IPS-20b (cell line): ENCODE data around the gene SSH2.
"Not testable (repeated sequence)": the region's sequence is repeated elsewhere in the genome, so short reads cannot be mapped to it uniquely, and the experiment has no call there.

Source experiments
- H3K27ac ChIP-seq: one replicate; pipeline ENCODE4 v1.5.1; 2013; ENCODE audit warnings: low read length
- H3K27me3 ChIP-seq: 2 replicates; pipeline ENCODE4 v1.6.1; 2013; ENCODE audit warnings: mild to moderate bottlenecking, low read length, inconsistent platforms; ENCODE audit not compliant: insufficient read depth
- H3K36me3 ChIP-seq: 2 replicates; pipeline ENCODE4 v1.6.1; 2013; ENCODE audit warnings: low read depth, mild to moderate bottlenecking, inconsistent platforms, low read length, moderate library complexity; ENCODE audit not compliant: insufficient read depth
- H3K4me1 ChIP-seq: 2 replicates; pipeline ENCODE4 v1.6.1; 2013; ENCODE audit warnings: mild to moderate bottlenecking, control low read depth, inconsistent platforms, low read length, moderate library complexity; ENCODE audit not compliant: insufficient read depth
- H3K4me3 ChIP-seq: 2 replicates; pipeline ENCODE4 v1.5.1; 2013; ENCODE audit warnings: mild to moderate bottlenecking, low read length, inconsistent platforms
- H3K9ac ChIP-seq: 2 replicates; pipeline ENCODE4 v1.6.1; 2013; ENCODE audit warnings: low read depth, mild to moderate bottlenecking, inconsistent platforms, low read length, moderate library complexity
- H3K9me3 ChIP-seq: 2 replicates; pipeline ENCODE4 v1.6.1; 2013; ENCODE audit warnings: mild to moderate bottlenecking, low read depth, low read length, inconsistent platforms; ENCODE audit not compliant: insufficient read depth

SSH2 gene

GRCh38 chr17:29663155-29663554, 266.9 kb downstream of the SSH2 start:
- H3K4me3 ChIP-seq: no peak overlapping the region
- no peak overlapping the region for H3K27ac ChIP-seq
- H3K36me3 ChIP-seq: 0 out of 2 replicates have a peak, but pooled peaks cover 5% of the 10 kb centered on the region
- peak overlapping the region; percentile 34; the same call in 1 of the 2 replicates for H3K9ac ChIP-seq
- H3K27me3 ChIP-seq: no peaks in the 10 kb centered on the region
- H3K4me1 ChIP-seq: peaks cover 10% of the 10 kb centered on the region
- H3K9me3 ChIP-seq: no peaks in the 10 kb centered on the region

- no peaks in the 10 kb centered on the region for H3K36me3 ChIP-seq
- H3K27me3 ChIP-seq: no peaks in the 10 kb centered on the region
- H3K27ac ChIP-seq: no peak overlapping the region
- no peak overlapping the region for H3K4me3 ChIP-seq
- H3K4me1 ChIP-seq: peaks cover 10% of the 10 kb centered on the region
- H3K9ac ChIP-seq: no peak overlapping the region
- no peaks in the 10 kb centered on the region for H3K9me3 ChIP-seq
These were observed 268.8 kb downstream of the SSH2 start for GRCh38 chr17:29661213-29661612.

- no peaks in the 10 kb centered on the region for H3K36me3 ChIP-seq
- no peak overlapping the region for H3K9ac ChIP-seq
- H3K4me3 ChIP-seq: no peak overlapping the region
- no peak overlapping the region for H3K27ac ChIP-seq
- H3K4me1 ChIP-seq: peaks cover 10% of the 10 kb centered on the region
- no peaks in the 10 kb centered on the region for H3K27me3 ChIP-seq
- no peaks in the 10 kb centered on the region for H3K9me3 ChIP-seq
These were observed 270.9 kb downstream of the SSH2 start for GRCh38 chr17:29659155-29659554.

GRCh38 chr17:29655323-29655722, 274.7 kb downstream of the SSH2 start:
- no peak overlapping the region for H3K4me3 ChIP-seq
- no peaks in the 10 kb centered on the region for H3K9me3 ChIP-seq
- no peaks in the 10 kb centered on the region for H3K27me3 ChIP-seq

GRCh38 chr17:29653995-29654714, 275.9 kb downstream of the SSH2 start:
- Histone ChIP-seq H3K27ac (no peak overlapping the region), H3K36me3 (no peaks in the 10 kb centered on the region), H3K27me3 (no peaks in the 10 kb centered on the region), H3K9ac (no peak overlapping the region), H3K4me1 (no peaks in the 10 kb centered on the region), H3K9me3 (no peaks in the 10 kb centered on the region), H3K4me3 (no peak overlapping the region)

More at GRCh38 chr17:29655323-29655722, 274.7 kb downstream of the SSH2 start:
- Histone ChIP-seq H3K4me1 (no peaks in the 10 kb centered on the region), H3K27ac (no peak overlapping the region), H3K9ac (no peak overlapping the region), H3K36me3 (no peaks in the 10 kb centered on the region)

- Histone ChIP-seq H3K9me3 (no peaks in the 10 kb centered on the region), H3K36me3 (no peaks in the 10 kb centered on the region), H3K27me3 (no peaks in the 10 kb centered on the region), H3K4me3 (no peak overlapping the region), H3K4me1 (no peaks in the 10 kb centered on the region), H3K27ac (no peak overlapping the region), H3K9ac (no peak overlapping the region)
These were observed 277.1 kb downstream of the SSH2 start for GRCh38 chr17:29652976-29653375.

- not testable (repeated sequence) for H3K27ac ChIP-seq, H3K9me3 ChIP-seq, H3K4me1 ChIP-seq, H3K27me3 ChIP-seq, H3K36me3 ChIP-seq, H3K4me3 ChIP-seq, H3K9ac ChIP-seq
These were observed 278.1 kb downstream of the SSH2 start for GRCh38 chr17:29651913-29652312.

- Histone ChIP-seq H3K9ac (no peak overlapping the region), H3K4me1 (no peaks in the 10 kb centered on the region), H3K4me3 (no peak overlapping the region), H3K36me3 (no peaks in the 10 kb centered on the region), H3K27ac (no peak overlapping the region), H3K27me3 (no peaks in the 10 kb centered on the region), H3K9me3 (no peaks in the 10 kb centered on the region)
These were observed 279.6 kb downstream of the SSH2 start for GRCh38 chr17:29650396-29650795.

- no peaks in the 10 kb centered on the region for H3K4me1 ChIP-seq
- no peaks in the 10 kb centered on the region for H3K9me3 ChIP-seq
- no peak overlapping the region for H3K27ac ChIP-seq
- no peaks in the 10 kb centered on the region for H3K36me3 ChIP-seq
- no peaks in the 10 kb centered on the region for H3K27me3 ChIP-seq
- H3K4me3 ChIP-seq: no peak overlapping the region
- no peak overlapping the region for H3K9ac ChIP-seq
These were observed 280.7 kb downstream of the SSH2 start for GRCh38 chr17:29649359-29649758.

GRCh38 chr17:29648005-29648404, 282.0 kb downstream of the SSH2 start:
- H3K9ac ChIP-seq: no peak overlapping the region
- H3K36me3 ChIP-seq: no peaks in the 10 kb centered on the region
- no peak overlapping the region for H3K27ac ChIP-seq
- H3K27me3 ChIP-seq: no peaks in the 10 kb centered on the region
- no peaks in the 10 kb centered on the region for H3K4me1 ChIP-seq
- no peak overlapping the region for H3K4me3 ChIP-seq
- H3K9me3 ChIP-seq: no peaks in the 10 kb centered on the region

- H3K4me1 ChIP-seq: no peaks in the 10 kb centered on the region
- H3K36me3 ChIP-seq: no peaks in the 10 kb centered on the region
- no peak overlapping the region for H3K9ac ChIP-seq
- H3K27ac ChIP-seq: no peak overlapping the region
- H3K27me3 ChIP-seq: no peaks in the 10 kb centered on the region
- no peaks in the 10 kb centered on the region for H3K9me3 ChIP-seq
- no peak overlapping the region for H3K4me3 ChIP-seq
These were observed 284.4 kb downstream of the SSH2 start for GRCh38 chr17:29645515-29646051.

- Histone ChIP-seq H3K4me3 (no peak overlapping the region), H3K36me3 (no peaks in the 10 kb centered on the region), H3K9me3 (no peaks in the 10 kb centered on the region), H3K4me1 (peaks cover 4% of the 10 kb centered on the region; the same call in 1 of the 2 replicates), H3K27ac (no peak overlapping the region), H3K9ac (no peak overlapping the region), H3K27me3 (no peaks in the 10 kb centered on the region)
These were observed 286.2 kb downstream of the SSH2 start for GRCh38 chr17:29643817-29644160.
